CD14-positive monocyte (primary cell): ENCODE data around the gene PSG7. TPM values are rescaled to one million over a fixed set of nuclear protein-coding genes. Genes with fewer than 3 reads are reported as not detected.
"Not testable (repeated sequence)": the region's sequence is repeated elsewhere in the genome, so short reads cannot be mapped to it uniquely, and the experiment has no call there.

Source experiments
- DNase-seq, 3 donors: peaks; one replicate each; pipeline ENCODE4 v3.0.0-alpha.2; 2011 to 2022
- H2AFZ ChIP-seq: 2 replicates; pipeline ENCODE4 v1.6.0; 2012; ENCODE audit warnings: mild to moderate bottlenecking, low read depth, low read length, inconsistent platforms; ENCODE audit not compliant: insufficient read depth, poor library complexity, severe bottlenecking
- H3K27ac ChIP-seq, 2 donors: 1 replicate in 1 of 2; 2 replicates in 1 of 2; pipeline ENCODE4 v1.5.1; 2012 to 2013; ENCODE audit warnings: low read length in 2 of 2, control low read depth in 1 of 2, inconsistent platforms in 1 of 2, low read depth in 1 of 2, mild to moderate bottlenecking in 1 of 2
- H3K27me3 ChIP-seq, 2 donors: one replicate each; pipeline versions ENCODE4 v1.6.0 to v1.6.1; 2011 to 2013; ENCODE audit warnings: low read length in 2 of 2; ENCODE audit not compliant: control insufficient read depth in 2 of 2, insufficient read depth in 2 of 2
- H3K36me3 ChIP-seq, 2 donors: replicated peaks in 1 of 2; 1 replicate in 1 of 2; 2 replicates in 1 of 2; pipeline versions ENCODE4 v1.5.1 to v1.6.1; 2012 to 2013; ENCODE audit warnings: low read length in 2 of 2, control low read depth in 1 of 2, inconsistent platforms in 1 of 2, mild to moderate bottlenecking in 1 of 2; ENCODE audit not compliant: insufficient read depth in 2 of 2, control insufficient read depth in 1 of 2
- H3K4me1 ChIP-seq, 2 donors: 1 replicate in 1 of 2; 2 replicates in 1 of 2; pipeline versions ENCODE4 v1.5.1 to v1.6.1; 2012 to 2013; ENCODE audit warnings: low read length in 2 of 2, control low read depth in 1 of 2, inconsistent platforms in 1 of 2, mild to moderate bottlenecking in 1 of 2, moderate library complexity in 1 of 2; ENCODE audit not compliant: insufficient read depth in 2 of 2, control insufficient read depth in 1 of 2
- H3K4me2 ChIP-seq: replicated peaks from 2 replicates; pipeline ENCODE3; 2012; ENCODE audit warnings: low read length, moderate library complexity, mild to moderate bottlenecking; ENCODE audit not compliant: poor library complexity, severe bottlenecking; ENCODE audit errors: extremely low read depth
- H3K4me3 ChIP-seq, 3 experiments: fragments of 200-600 bp in 1 of 3; sonication (generic) in 1 of 3; replicated peaks in 1 of 3; 1 replicate in 2 of 3; 2 replicates in 1 of 3; pipeline ENCODE4 v1.5.1; 2011 to 2013; ENCODE audit warnings: low read length in 3 of 3, mild to moderate bottlenecking in 3 of 3, control low read depth in 2 of 3, low read depth in 2 of 3, inconsistent platforms in 1 of 3, moderate library complexity in 1 of 3
- H3K79me2 ChIP-seq: 2 replicates; pipeline ENCODE4 v1.6.0; 2012; ENCODE audit warnings: mild to moderate bottlenecking, control low read depth, inconsistent platforms, low read length, moderate library complexity; ENCODE audit not compliant: insufficient read depth
- H3K9ac ChIP-seq: 2 replicates; pipeline ENCODE4 v1.6.0; 2017; ENCODE audit warnings: low read length, mild to moderate bottlenecking; ENCODE audit not compliant: insufficient read depth, poor library complexity, severe bottlenecking
- H3K9me3 ChIP-seq, 2 donors: replicated peaks in 1 of 2; 1 replicate in 1 of 2; 2 replicates in 1 of 2; pipeline versions ENCODE4 v1.5.1 to v1.6.1; 2012 to 2013; ENCODE audit warnings: low read length in 2 of 2, control low read depth in 1 of 2; ENCODE audit not compliant: control insufficient read depth in 1 of 2, insufficient read depth in 1 of 2
- H4K20me1 ChIP-seq: 2 replicates; pipeline ENCODE4 v1.6.0; 2012; ENCODE audit warnings: mild to moderate bottlenecking, low read length, control low read depth, moderate library complexity; ENCODE audit not compliant: insufficient read depth
- H3K27ac Mint-ChIP-seq, 7 donors: one replicate each; pipeline ENCODE4 v1.8.0; 2020; ENCODE audit warnings: mild to moderate bottlenecking in 7 of 7, mixed read lengths in 7 of 7, moderate library complexity in 6 of 7, inconsistent platforms in 2 of 7
- H3K27me3 Mint-ChIP-seq, 3 donors: one replicate each; pipeline ENCODE4 v1.8.0; 2021 to 2022; ENCODE audit warnings: low read depth in 3 of 3, mild to moderate bottlenecking in 3 of 3, mixed read lengths in 3 of 3, moderate library complexity in 3 of 3, inconsistent platforms in 1 of 3
- H3K36me3 Mint-ChIP-seq, 2 donors: one replicate each; pipeline ENCODE4 v1.8.0; 2020; ENCODE audit warnings: mixed read lengths in 2 of 2, inconsistent platforms in 1 of 2, mild to moderate bottlenecking in 1 of 2
- H3K4me1 Mint-ChIP-seq: one replicate; pipeline ENCODE4 v1.8.0; 2020; ENCODE audit warnings: mild to moderate bottlenecking, mixed read lengths
- H3K4me3 Mint-ChIP-seq, 2 donors: one replicate each; pipeline ENCODE4 v1.8.0; 2020; ENCODE audit warnings: mild to moderate bottlenecking in 2 of 2, mixed read lengths in 2 of 2, moderate library complexity in 1 of 2
- H3K9me3 Mint-ChIP-seq, 7 donors: one replicate each; pipeline ENCODE4 v1.8.0; 2020 to 2022; ENCODE audit warnings: mixed read lengths in 7 of 7, mild to moderate bottlenecking in 6 of 7, moderate library complexity in 6 of 7, inconsistent platforms in 2 of 7
- CTCF ChIP-seq: fragments of 200-600 bp; IDR thresholded peaks from one replicate; pipeline ENCODE4 v1.8.0; 2022; ENCODE audit warnings: antibody characterized with exemption, mild to moderate bottlenecking
- WGBS: methylation state at CpG from one replicate; pipeline ENCODE4 v1.1.5; 2013; ENCODE audit warnings: missing lambda C conversion rate; ENCODE audit not compliant: insufficient coverage; 5-methylcytosine and 5-hydroxymethylcytosine counted together
- intact Hi-C, 2 donors: fragments of 100-400 bp; cut with micrococcal nuclease; formaldehyde crosslinking; loops; one replicate each; pipeline versions ENCODE4 v1.15.0 to v1.15.1; 2023
- polyA plus RNA-seq, 3 donors: library from polyadenylated mRNA; depleted of rRNA in 1 of 3; unstranded in 2 of 3; stranded (reverse) in 1 of 3; fragments of 300-500 nt in 2 of 3; fragments of >200 nt in 1 of 3; fragmentation: Illumina TruSeq in 2 of 3; gene quantifications; 1 replicate in 2 of 3; 2 replicates in 1 of 3; pipeline ENCODE4 v1.2.3, GENCODE V29; 2012 to 2021

PSG7 gene
- polyA plus RNA-seq, 3 donors: not detected

GRCh38 chr19:42951476-42951875 lies 14.5 kb upstream of the PSG7 start:
- H3K4me3 ChIP-seq, H3K27me3 ChIP-seq, H3K4me1 ChIP-seq, H3K79me2 ChIP-seq, H3K9ac ChIP-seq, H3K4me1 Mint-ChIP-seq, H3K27ac ChIP-seq, H3K4me3 Mint-ChIP-seq, H3K9me3 ChIP-seq, H3K27ac Mint-ChIP-seq, H3K9me3 Mint-ChIP-seq, H3K36me3 Mint-ChIP-seq, intact Hi-C loops, H3K27me3 Mint-ChIP-seq, DNase-seq, H2AFZ ChIP-seq, H3K4me2 ChIP-seq, H4K20me1 ChIP-seq, H3K36me3 ChIP-seq: not testable (repeated sequence)
- 100% methylated on average over 1 of the region's 2 CpGs for WGBS

- H3K36me3 Mint-ChIP-seq: no peaks in the 10 kb centered on the region
- no peak for DNase-seq
- 19% methylated on average over 8 of the region's 13 CpGs for WGBS
- Histone ChIP-seq H3K4me1 (no peaks in the 10 kb centered on the region), H4K20me1 (no peaks in the 10 kb centered on the region), H2AFZ (no peak overlapping the region), H3K4me3 (no peak overlapping the region), H3K36me3 (no peaks in the 10 kb centered on the region), H3K27me3 (no peaks in the 10 kb centered on the region), H3K9ac (no peak overlapping the region), H3K79me2 (no peaks in the 10 kb centered on the region), H3K4me2 (no peak overlapping the region), H3K27ac (no peak overlapping the region), H3K9me3 (no peaks in the 10 kb centered on the region)
- intact Hi-C loops: no loop called here
- H3K27me3 Mint-ChIP-seq: peaks cover 2 to 4% (median 4%) of the 10 kb centered on the region in 3 donors
- peak; percentile 22 for TF ChIP-seq CTCF
- H3K27ac Mint-ChIP-seq: no peak overlapping the region
- H3K9me3 Mint-ChIP-seq: peaks cover 0 to 2% (median 0%) of the 10 kb centered on the region in 7 donors
- no peak overlapping the region for H3K4me3 Mint-ChIP-seq
- no peaks in the 10 kb centered on the region for H3K4me1 Mint-ChIP-seq
These were observed 5.3 kb upstream of the PSG7 start for GRCh38 chr19:42942187-42942789.

GRCh38 chr19:42934726-42935125 lies 2.3 kb downstream of the PSG7 start:
- H3K9ac ChIP-seq, DNase-seq, H2AFZ ChIP-seq, H4K20me1 ChIP-seq, H3K27ac ChIP-seq, H3K79me2 ChIP-seq, H3K9me3 ChIP-seq, H3K4me1 ChIP-seq, H3K36me3 ChIP-seq, H3K4me2 ChIP-seq, H3K27me3 ChIP-seq, H3K4me3 Mint-ChIP-seq, H3K4me1 Mint-ChIP-seq, H3K4me3 ChIP-seq, H3K27ac Mint-ChIP-seq, H3K36me3 Mint-ChIP-seq, H3K9me3 Mint-ChIP-seq, intact Hi-C loops: not testable (repeated sequence)
- peaks cover 2 to 12% (median 4%) of the 10 kb centered on the region in 3 donors for H3K27me3 Mint-ChIP-seq

GRCh38 chr19:42934183-42934582 lies 2.8 kb downstream of the PSG7 start:
- H3K27me3 ChIP-seq, H3K9me3 Mint-ChIP-seq, H3K79me2 ChIP-seq, H3K27ac Mint-ChIP-seq, H2AFZ ChIP-seq, H3K36me3 ChIP-seq, H3K4me2 ChIP-seq, H3K4me1 Mint-ChIP-seq, H3K9ac ChIP-seq, DNase-seq, H3K27ac ChIP-seq, intact Hi-C loops, H3K4me3 Mint-ChIP-seq, H4K20me1 ChIP-seq, H3K9me3 ChIP-seq, H3K4me1 ChIP-seq, H3K4me3 ChIP-seq, H3K36me3 Mint-ChIP-seq: not testable (repeated sequence)
- peaks cover 2 to 12% (median 4%) of the 10 kb centered on the region in 3 donors for H3K27me3 Mint-ChIP-seq
